Inferior parietal cortex (tissue), 1 donor: ENCODE results near the gene FZD4.
"Not testable (repeated sequence)": the region's sequence is repeated elsewhere in the genome, so short reads cannot be mapped to it uniquely, and the experiment has no call there.

Experiments
- DNase-seq: peaks from one replicate; pipeline ENCODE4 v3.0.0-alpha.2; 2016; ENCODE audit errors: extremely low spot score

The FZD4 gene

DNA sequence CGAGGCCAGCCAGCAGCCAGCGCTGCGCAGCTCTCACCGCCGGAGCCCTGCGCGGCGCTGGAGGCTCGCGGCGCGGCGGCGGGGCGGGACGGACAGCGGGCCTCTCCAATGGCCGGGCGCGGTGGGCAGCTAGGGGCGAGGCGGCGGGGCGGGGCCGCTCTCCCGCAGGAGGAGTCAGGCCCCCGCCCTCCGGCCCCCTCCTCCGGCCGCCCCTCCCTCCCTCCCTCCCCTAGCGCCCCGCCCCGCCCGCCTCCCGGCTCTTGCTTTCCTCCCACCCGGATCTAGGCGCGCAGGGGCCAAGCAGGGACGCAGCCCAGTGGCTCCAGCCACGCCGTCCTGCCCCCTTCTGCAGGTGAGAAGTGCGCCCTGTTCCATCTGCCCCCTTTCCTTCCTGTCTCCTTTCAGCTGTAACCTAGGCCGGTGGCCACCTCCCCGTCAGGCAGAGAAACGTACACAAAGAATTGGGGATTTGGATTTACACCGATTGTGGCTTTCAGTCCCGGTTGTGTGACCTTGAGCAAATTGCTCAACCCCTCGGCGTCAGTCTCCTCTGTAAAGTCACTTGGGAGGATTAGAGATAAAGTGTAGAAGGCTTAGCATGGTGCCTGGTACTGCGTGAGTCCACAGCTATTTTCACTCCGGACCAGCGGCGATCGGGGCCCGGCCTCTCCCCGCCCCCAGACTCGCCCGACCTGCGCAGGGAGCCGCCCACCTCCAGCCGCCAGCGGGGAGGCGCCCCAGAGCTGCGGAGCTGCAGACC, at the start of gene FZD4:
Gene FZD4 (minus strand): TSS at position 35 of the 760 bp plus-strand sequence. CDS start 310 bp downstream, outside the sequence.
- peak; percentile 73 for DNase-seq

DNA sequence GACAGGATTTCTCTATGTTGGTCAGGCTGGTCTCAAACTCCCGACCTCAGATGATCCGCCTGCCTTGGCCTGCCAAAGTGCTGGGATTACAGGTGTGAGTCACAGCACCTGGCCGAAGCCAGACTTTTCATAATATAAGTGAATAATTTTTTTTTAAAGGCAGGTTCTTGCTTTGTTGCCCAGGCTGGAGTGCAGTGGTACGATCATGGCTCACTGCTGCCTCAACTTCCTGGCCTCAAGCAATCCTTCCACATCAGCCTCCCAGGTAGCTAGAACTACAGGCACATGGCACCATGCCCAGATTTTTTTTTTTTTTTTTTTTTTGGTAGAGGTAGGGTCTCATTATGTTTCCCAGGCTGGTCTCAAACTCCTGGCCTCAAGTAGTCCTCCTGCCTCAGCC, 49.1 kb upstream of the FZD4 start:
- DNase-seq = not testable (repeated sequence)

GRCh38 chr11:87002918-87003317, 47.7 kb upstream of the FZD4 start:
- DNase-seq = no peak

DNA sequence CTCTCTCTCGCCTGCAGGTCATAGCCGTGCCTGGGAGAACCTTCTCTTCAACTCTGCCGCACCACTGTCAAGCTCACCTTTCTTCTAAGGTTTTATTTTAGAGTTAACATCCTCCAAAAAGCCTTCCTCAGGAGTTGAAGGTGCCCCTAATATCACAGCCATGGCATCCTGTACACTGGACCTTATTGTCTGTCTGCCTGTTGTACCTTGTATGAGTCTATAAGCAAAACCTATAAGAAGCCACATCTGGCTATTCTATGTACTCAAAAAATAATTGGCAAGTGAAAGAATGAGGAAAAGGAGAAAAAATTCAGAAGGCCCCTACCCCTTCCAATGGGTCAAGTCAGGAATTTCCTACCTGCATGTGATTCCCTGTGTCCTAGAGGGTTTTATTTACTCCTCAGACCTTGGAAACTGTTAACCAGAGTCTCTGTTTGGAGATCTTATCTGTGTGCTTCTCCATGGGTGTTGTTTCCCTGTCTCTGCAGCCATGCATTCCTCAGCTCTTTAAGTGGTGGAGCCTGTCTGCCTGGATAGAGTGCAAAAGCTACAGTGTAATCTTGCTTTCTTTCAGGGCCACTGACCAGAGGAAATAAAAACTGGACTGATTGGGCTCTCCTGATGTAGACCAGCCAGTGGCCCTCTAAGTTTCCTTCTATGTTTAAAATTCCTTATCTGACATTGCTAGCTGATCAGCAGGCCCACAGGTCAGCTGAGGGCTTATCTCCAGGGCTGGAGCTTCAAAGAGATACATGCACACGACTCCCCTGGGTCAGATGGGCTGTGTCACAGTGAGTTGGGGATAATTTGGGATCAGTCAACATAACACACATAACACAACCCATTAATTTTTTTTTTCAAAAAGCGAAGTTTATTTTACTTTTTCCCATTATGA, 44.9 kb upstream of the FZD4 start:
- DNase-seq = no peak

DNA sequence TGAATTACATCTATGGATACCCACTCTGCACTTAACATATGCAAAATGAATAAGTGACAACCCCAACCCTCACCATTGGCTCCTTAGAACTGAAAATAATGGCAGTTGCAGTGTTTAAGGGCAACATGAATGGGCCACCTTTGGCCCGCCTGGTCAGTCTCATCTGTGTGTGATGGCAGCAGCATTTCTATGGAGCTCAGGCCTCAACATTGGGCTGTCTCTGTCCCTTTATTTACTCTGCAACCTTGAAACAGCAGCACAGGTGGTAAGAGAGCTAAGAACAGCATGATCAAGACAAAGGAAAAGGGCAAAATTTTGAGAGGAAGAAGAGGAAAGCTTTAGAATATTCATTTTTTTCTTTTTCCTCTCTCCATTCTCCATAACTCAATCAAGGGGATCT, 44.2 kb upstream of the FZD4 start:
- no peak for DNase-seq

DNA sequence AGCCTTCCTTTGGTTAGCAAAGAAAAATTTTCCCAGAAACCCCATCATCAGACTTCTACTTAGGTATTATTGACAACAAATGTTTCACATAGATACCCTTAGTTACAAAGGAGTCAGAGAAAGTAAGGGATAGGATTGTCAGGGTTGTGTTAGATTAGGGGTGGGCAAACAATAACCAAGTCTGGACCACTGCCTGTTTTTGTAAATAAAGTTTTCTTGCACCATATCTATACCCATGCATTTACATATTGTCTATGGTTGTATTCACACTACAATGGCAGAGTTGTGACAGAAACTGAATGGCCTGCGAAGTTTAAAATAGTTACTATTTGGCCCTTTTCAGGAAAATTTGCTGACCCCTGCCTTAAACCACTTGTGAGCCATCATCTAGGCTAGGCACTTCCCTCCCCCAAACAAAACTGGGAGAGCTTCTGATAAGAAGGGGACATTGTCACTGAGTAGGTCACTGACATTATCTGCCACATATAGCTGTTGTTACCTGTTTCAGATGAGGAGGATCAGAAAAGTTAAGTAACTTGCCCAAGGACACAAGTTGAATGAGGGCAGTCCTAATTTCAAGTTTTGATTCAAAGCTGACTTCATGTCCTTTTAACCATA, 41.9 kb upstream of the FZD4 start:
- DNase-seq = no peak

DNA sequence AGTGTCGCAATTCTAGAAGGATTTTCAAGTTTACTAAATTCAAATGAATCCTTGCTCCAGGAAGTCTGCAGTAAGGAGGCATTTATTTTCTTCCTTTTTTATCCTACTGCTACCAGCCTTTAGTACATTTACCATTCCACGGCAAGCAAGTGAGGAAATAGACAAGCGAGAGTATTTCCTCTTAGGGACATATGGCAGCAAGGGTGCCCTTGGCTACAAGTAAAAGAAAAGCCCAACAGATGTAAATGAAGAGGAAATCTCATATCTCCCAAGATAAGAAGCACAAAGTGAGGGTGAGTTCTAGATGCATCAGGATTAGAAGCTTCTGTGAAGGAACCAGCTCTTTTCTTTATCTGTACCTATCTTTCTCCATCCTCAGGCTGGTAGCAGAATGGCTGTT, 37.8 kb upstream of the FZD4 start:
- no peak for DNase-seq

GRCh38 chr11:86992340-86992739, 37.1 kb upstream of the FZD4 start:
- DNase-seq = not testable (repeated sequence)

DNA sequence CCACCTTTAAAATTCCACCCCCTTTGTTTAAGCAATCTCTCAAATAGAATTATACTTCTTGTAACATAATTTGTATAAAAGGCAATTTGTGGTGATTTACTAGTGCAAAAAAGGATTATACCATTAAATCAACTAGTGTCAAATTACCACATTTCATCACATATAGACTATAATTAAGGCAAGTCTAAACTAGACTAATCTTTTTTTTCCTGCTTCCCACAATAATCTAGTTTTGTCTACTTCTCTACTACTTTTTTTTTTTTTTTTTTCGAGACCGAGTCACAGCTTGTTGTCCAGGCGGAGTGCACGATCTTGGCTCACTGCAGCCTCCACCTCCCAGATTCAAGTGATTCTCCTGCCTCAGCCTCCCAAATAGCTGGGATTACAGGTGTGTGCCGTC, 36.1 kb upstream of the FZD4 start:
- no peak for DNase-seq

DNA sequence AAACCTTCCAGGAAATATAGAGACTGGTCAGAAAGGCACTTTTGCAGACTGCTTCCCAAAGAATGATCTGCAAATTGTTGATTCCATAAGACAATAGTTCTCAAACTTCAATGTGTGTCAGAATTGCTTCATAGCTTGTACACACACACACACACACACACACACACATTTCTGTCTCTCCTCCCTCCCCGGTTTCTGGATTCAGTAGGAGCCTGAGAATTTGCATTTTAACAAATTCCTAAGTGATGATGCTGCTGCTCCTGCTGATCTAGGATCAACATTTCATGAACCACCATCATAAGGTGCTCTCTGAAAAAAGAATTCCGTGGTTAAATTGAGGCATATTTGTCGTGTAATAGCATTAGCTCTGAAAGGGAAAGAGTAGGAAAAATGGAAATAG, 35.3 kb upstream of the FZD4 start:
- no peak for DNase-seq

DNA sequence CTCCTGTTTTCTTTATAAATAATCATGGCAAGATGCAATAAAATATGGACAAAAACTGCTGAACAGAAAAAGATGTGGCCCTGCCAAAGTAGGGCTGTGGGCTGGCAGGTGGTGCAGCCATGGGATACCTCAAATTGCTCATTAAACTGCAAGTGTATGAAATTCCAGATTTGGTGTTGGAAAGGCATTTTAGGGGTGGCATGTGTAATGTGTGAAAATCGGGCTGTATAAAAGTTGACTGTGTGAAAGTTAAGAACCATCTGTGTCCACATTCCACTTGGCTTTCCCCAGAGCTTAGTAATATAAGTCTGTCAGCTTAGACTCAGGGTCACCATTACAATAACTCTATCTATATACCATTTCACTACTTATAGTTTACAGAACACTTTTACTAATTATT, 34.8 kb upstream of the FZD4 start:
- no peak for DNase-seq

GRCh38 chr11:86988351-86988881, 33.2 kb upstream of the FZD4 start:
- DNase-seq = no peak

DNA sequence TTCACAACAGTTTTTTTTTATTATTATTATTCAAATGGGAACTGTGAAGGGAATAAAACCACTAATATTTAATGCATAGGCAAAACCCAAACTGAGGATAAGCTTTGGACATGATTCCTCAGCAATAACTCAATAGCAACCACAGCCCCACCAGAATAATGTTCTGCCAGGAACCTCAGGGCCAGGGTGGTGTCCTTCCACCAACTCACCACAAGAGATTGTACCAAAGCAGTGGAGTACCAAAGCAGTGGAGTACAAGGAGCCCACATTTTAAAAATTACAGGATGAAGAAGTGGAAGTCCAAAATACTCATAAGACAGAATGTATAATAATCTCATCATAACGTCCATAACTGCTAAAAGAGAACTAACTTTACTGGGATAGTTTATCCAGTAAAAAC, 32.5 kb upstream of the FZD4 start:
- no peak for DNase-seq

DNA sequence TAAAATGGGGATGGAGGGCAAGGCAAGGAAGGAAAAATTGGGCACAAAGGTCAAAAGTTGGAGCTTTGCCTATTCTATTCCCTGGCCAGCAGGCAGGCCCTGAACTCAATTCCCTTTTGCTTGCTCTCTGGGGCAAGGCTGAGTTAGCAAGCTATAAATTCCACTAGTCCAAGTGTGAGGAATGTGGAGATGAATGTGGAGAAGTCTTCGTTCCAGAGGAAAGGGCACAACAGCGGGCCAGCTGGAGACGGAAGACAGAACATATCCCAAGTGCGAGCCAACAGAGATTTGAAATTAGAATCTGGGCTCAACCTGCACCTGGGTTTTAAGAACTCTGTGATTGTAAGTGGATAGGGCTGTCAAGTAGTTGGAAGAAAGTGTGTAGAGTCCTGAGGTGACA, 29.5 kb upstream of the FZD4 start:
- DNase-seq = no peak

- DNase-seq = no peak
Measured at GRCh38 chr11:86983021-86983488, 27.9 kb upstream of the FZD4 start.

DNA sequence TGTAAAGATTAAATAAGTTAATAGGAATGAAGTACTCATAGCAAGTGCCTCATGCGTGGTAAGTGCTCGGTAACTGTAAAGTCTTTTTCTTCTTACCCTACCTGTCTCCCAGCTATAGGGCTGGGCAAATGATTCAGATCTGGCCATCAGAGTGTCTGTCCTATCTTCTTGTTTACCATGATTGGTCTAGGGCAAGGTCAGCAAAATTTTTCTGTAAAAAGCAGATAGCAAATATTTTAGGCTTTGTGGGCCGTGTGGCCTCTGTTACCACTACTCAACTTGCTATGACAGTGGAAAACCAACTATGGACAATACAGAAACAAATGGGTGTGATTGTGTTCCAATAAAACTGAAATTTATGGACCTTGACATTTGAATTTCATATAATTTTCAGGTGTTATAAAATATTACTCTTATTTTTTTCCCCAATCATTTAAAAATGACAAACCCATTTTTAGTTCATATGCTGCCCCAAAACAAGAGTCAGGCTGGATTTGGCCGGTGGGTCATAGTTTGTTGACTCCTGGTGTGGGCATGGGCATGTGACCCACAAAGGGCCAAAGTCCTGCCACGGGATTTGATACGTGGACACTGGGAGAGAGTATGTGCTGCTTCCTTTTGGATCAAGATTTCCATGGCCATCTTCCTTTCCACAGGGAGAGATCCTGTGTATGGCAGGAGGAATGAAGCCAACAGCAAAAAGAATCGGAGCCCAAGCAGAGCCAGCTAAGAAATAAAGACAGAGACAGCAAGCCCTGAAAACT, 26.8 kb upstream of the FZD4 start:
- DNase-seq = no peak

DNA sequence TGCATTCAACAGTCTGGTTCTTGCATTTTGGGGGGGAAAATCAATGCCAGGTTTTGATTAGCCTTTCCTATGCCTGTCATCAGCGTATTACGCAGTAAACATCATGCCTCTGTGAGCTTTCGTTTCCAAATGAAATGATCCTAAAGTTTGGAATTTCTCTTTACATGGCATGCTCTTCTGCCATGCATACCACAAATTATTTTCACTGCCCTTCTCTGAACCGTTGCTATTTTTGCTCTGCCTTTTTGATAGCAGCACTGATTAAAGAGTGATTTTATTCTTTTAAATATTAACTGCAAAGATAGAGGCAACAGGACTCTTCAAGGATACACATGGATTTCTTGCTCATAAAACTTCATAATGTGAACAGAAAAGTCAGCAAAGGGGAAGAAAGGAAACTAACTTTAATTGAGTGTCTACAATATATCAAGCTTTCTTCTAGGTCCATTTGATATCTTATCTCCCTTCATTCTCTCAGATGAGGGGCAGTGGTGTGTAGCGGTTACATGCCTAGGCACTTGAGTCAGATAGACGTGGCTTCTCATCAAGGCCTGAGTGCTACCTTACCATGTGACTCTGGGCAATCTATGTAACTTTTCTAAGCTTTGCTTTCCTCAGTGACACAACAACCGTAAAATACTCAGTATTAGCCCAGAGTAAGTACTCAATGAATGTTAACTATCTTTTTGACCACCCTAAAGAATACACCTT, 25.0 kb upstream of the FZD4 start:
- DNase-seq = no peak

GRCh38 chr11:86978756-86979608, 23.8 kb upstream of the FZD4 start:
- DNase-seq = peak; percentile 26

GRCh38 chr11:86978247-86978646, 23.1 kb upstream of the FZD4 start:
- DNase-seq = no peak
